GM21390 (cell line): Measurements from ENCODE around the gene GSG1L.

ENCODE experiments used
- ATAC-seq: cut with Tn5 transposase; IDR thresholded peaks from one replicate; pipeline ENCODE4 v1.9.1; 2021; ENCODE audit not compliant: unreplicated experiment

GSG1L gene

DNA sequence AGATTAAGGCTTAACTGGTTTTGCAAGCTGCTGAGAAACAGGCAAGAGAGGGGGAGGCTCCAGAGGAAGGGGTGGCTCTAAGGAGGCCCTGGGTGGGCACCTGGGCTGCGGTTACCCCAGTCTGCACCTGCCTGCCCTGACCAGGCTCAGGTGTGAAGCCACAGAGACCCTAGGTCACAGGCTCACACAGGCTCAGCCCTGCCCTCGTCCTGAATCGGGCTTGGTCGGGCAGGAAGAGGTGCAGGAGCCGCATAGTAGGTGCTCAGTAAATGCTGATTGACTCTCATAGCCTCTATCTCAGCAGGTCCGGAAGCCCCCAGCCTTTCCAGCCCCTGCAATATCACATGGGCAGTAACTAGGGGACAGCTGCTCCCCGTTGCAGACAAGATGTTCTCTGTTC lies 203.4 kb downstream of the GSG1L start:
- ATAC-seq: no peak

DNA sequence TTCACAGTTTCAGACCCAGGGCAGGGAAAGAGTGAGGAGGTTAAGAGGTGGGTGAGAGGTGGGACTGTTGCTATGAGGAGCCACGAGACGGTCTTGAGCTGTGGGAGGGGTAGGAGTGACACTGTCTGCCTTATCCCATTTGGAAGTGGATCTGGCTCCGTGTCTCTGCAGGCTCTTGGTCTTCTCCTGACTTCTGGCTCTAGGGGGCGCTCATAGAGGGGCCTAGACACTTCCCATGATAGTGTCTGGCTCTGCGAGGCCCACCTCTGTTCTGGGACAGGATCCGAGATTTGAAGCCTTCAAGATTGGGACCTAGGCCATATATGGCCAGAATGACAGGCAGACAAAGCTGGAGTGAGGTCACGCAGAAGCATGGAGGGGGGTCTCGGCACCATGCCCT lies 204.5 kb downstream of the GSG1L start:
- no peak for ATAC-seq

DNA sequence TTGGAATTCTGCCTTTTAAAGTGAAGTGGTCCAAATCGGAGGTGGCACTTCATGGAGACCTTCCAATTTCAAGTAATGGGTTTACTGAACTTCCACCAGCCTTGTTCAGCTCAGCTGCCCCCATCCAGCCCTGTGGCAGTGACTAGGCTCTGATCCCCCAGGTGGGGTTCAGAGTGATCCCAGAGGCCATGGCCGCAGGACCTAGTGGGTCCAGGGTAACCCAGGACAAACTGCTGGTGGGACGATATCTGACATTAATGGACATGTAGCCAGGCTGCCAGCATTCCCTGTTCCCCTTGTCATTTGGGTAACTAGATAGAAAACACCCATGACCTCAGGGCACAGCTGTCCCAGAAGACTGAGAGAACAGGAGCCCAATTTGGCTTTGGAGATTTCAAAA lies 209.9 kb downstream of the GSG1L start:
- no peak for ATAC-seq

DNA sequence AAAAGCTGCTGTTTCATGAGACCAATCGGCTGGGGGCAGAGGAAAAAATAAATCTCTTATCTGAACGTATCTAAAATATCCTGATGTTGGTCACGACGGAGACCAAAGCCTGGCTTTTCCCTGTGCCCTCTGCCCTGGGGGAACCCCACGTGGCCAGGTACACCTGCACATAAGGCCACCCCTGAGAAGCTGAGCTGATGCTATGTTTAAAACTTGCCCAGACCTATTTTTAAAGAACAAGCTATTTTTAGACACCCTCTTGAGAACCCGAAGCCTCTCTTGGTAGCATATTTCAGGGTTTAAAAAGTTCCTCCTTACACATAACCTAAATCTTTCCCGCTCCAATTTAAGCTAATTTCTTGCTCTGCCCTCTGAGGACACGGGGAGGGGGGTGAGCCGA lies 210.4 kb downstream of the GSG1L start:
- no peak for ATAC-seq

DNA sequence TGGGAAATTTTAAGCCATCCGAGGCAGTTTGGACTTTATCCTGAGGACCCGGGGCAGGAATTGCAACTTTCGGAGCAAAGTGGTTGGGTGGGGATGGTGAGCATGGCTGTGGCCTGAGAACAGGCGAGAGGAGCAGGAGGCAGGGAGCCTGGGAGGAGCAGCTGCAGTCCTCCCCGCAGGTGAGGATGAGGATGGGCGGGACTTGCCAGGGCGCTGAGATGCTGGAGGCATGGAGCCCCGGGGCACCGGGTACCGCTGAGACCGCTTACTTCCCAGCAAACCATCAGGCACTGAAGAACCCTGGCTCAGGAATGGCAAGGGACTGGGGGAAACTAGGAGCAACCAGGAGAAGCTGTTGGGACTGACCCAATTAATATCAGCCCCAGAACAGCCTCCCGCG lies 210.8 kb downstream of the GSG1L start:
- ATAC-seq: no peak

DNA sequence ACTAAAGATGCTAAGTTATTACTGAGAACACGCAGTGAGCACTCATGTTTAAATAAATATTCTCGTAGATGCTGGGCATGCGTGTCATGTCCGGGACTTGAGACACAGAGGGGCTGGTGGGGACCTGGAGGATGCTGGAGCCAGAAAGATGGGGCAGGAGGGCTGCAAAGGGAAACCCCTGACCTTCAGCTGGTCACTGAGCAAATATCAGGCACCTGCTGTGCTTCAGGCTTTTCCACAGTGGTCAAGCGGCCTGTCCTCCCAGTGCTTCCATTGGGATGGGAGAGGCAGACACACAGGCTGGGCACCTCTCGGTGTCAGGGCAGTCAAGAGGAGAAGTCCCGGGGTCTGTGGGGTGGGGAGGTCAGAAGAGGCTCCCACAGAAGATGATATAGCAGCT lies 211.4 kb downstream of the GSG1L start:
- ATAC-seq: no peak

DNA sequence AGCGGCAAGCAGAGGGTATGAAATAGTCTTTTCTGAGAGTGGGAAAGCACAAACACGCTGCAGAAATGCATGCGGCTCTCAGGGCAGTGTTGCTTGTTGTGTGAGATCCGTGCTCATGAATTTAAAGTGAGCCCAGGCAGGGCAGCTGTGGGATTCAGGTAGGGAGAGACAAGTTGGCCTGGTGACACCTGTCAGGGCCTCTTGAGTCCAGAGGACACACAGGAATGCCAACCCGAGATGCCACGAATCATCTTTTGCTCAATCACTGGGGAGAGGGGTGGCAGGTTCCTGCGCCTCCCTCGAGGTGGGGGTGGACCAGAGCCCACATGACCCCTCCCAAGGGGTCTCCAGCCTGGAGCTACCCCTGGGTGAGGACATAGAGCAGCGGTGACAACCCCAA lies 211.9 kb downstream of the GSG1L start:
- no peak for ATAC-seq

DNA sequence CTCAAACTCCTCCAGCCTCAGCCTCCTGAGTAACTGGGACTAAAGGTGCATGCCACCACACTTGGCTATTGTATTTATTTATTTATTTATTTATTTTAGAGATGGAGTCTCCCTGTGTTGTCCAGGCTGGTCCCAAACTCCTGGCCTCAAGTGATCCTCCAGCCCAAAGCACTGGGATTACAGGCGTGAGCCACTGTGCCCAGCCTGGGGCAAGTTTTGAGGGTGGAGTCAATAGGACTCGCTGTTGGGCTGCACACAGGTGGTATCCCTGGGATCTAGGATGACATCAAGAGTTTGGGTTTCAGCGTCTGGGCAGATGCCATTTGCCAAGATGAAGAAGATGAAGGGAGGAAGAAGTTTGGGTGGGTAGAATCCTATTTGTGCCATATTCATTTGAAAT lies 213.9 kb downstream of the GSG1L start:
- ATAC-seq: no peak

DNA sequence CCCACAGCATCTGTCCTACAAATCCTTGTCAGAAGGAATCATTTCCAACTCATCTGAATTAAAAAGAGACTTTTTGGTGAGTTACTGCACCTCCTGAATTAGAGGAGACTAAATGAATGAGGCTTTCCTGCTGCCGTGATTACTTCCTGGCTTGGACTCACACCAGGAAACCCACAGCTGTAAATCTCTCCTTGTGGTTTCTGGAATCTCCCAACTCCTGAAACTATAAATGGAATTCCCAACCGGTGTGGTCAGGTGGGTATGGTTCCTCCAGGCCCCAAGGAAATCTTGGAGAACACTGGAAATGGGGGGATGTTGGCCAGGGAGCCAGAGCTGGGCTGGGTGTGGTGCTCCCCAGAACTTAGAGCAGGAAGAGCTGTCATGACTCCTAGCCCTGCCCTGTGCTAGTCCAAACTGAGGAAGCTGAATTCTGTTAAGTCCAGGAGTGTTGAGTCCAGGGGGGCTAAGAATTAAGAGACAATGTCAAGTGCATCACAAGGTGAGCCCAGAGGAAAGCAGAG lies 216.4 kb downstream of the GSG1L start:
- no peak for ATAC-seq

DNA sequence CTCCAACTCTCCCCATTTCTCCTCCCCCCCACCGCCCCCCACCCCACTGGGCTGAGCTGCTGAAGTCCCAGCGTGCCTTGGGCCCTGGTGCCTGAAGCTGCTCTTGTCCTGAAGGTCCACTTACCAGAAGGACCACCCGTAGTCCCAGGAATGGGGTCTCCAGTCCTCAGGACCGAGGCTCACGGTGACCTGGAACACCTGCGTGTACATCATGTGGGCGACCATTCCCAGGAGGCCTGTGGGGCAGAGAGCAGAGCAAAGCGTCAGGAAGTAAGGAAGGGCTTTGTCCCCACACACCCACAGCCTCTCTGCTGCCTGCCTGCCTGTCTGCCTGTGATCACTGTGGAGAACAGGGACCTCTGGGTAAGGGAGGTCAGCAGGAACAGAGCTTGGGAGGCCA lies 218.7 kb downstream of the GSG1L start:
- no peak for ATAC-seq

DNA sequence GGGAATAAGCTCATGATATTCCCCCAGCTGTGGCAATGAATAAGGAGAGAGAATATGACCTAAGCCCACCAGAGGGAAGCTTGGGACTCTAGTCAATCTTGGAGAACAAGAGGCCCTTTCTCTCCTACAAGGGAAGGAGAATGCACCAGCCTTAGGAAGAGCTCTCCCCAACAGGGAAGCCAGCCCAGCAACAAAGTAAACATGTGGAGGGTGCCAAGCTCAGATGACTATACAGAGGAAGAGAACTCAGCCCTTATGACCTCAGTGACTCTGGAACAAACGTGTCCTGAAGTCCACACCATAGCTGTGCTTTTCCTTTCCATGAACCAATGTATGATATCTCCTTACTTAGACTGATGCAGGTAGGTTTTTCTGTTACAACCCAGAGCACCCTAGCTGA lies 219.7 kb downstream of the GSG1L start:
- ATAC-seq: no peak

DNA sequence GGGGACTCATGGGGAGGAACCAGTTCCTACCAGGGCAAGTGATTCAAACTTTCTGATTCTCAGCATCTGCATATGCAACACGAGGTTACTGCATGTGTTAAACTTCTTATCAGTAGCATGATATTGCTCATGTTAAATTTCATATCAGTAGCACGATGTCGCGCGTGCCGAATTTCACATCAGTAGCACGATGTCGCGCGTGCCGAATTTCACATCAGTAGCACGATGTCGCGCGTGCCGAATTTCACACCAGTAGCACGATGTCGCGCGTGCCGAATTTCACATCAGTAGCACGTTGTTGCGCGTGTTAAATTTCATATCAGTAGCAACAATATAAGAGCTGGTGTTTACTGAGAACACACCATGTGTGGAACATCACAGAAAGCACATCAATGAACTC lies 221.6 kb downstream of the GSG1L start:
- ATAC-seq: no peak

DNA sequence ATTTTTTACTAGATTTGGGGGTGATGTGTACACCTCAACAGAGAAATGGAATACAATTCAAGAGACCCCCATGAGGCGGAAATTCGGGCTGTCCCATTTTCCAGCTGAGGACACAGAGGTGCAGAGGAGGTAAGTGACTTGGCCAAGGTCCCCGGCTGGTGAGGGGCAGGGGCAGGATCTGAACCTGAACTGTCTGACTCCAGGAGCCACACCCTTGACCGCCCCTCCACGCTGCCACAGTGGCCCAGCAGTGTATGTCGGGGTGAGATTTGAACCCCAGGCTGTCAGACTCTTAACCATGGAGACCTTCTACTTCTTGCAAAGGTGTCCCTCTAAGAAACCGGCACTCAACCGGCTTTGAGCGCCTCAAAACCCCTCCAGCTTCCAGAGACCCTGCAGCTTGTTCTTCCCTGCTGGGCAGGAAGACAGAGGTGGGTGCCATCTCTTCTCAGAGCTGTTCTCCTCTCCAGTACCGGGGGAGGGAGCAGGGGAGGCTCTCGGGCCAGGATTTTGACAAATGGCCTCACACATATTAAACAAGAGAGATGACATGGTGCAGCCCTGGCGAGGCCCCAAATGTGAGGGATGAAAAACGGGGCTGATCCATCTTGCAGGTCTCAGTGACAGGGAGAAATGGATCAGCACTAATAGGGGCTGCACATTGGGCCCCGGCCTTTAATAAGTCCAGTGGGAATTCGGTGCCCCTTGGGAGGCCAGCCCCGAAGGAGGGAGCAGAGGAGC lies 222.3 kb downstream of the GSG1L start:
- no peak for ATAC-seq

DNA sequence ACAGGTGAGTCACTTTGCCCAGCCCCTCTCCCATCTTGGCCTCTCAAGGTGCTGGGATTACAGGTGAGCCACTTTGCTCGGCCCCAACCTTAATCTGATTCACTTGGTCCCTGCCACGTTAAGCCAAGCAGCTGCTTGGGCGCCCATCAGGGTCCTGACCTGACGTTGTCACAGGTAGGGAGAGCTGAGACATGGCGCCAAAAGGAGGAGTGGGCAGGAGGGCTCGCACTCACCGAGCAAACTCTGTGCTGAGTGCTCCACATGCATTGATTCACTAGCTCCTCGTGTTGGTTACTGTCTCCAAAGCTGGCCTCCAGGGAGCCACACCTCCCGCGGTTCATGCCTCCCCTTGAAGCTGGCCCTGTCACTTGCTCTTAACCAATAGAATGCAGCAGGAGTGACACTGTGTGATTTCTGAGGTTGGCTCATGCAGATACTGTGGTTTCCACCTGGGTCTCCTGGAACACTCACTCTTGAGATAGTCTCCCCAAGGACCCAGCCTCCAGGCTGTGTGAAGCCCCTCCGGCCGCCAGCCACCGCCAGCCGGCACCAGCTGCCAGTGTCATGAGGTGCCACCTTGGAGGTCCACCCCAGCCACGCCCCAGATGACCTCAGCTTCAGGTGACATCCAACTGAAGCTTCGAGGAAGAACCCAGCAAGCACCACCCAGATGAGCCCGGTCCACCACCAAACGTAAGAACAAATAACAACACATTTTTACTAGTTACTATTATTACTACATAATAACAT lies 223.0 kb downstream of the GSG1L start:
- ATAC-seq: no peak

DNA sequence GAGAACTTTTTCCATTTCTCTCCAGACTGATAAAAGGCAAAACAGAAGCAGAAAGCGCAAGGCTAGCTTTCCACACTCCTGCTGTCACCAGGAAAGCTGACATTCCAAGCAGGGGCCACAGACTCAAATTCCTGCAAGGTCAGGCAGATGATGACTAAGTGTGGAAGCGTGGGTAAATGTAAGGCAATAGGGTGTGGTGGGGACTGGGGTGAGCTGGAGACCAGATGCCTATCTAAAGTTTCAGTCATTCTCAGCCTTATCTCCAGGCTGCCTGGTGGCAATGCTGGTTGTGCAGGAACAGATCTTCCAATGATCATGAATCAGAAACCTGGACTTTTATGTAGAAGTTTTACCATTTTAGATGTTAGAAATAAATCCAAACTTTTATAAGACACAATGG lies 224.1 kb downstream of the GSG1L start:
- no peak for ATAC-seq

DNA sequence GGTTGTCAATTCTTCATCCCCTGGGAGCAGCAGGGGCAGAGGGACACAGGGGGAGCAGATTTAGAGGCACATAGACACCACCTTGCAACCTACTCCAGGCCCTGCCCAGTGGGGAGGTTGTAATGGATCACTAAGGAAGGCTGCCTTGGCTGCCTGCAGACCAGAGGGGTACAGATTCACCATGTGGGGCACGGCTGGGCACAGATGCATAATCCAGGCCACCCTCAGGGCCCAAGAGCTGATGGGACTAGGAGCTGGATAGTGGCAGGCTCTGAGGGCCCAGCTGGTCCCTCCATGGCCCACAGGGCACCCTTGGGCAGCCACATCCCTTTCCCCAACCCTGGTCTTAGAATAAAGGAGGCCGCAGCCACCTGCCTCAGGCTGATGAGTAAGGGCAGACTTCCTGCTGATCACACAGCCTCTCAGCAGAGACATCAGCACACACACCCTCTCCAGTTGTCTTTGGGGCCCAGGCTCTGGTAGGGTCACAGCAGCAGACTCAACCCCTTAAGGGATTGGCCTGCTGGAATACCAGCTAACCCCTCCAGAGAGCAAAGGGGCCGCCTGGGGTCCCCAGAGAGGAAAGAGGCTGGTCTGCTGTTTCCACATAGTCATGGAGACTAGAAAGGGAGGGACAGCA lies 224.9 kb downstream of the GSG1L start:
- no peak for ATAC-seq

DNA sequence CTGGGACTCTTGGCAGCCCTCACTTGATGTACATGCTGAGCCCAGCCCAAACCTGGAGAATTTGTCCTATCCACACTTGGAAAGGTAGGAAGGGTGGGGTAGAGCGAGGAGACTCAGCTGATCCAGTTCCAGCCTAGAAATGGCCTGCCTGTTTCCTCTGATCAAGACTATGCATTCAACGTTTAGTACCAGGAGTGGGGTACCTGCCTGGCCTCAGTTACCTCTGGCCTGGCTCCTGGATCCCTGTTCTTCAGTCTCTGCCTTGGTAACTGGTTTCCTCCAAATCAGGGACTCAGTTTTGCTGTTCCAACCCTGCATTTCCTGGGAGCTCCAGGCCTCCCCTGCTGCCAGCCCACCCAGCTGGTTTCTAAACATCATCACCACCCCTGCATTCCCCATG lies 233.5 kb downstream of the GSG1L start:
- ATAC-seq: no peak

DNA sequence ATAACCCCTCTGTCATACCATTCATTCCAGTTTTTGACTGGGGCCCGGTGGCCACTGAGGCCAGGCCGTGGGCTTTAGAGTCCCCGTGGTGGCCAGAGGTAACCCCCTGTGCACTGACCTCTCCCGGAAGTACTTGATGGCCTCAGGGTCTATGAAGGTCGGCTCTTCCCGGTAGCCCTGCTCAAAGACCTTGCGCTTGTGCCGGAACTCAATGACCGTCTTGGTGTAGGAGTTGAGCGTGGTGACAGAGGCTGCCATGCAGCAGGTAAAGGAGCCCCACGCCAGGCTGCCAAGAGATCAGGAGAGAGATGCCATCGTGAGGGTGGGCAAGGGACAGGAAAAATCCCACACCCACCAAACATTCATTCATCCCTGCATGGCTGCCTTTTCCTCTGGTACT lies 234.8 kb downstream of the GSG1L start:
- no peak for ATAC-seq

DNA sequence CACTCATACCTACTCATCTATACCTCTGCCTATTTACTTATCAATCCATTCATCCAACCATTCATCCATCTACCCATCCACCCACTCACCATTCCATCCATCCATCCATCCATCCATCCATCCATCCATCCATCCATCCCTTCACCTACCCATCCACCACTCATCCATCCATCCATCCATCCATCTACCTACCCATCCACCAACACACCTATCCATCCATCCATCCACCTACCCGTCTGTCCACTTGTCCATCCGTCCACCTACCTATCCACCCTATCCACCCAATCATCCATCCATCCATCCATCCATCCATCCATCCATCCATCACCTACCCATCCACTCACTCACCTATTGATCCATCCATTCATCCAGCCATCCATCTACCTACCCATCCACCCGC lies 235.7 kb downstream of the GSG1L start:
- ATAC-seq: no peak

DNA sequence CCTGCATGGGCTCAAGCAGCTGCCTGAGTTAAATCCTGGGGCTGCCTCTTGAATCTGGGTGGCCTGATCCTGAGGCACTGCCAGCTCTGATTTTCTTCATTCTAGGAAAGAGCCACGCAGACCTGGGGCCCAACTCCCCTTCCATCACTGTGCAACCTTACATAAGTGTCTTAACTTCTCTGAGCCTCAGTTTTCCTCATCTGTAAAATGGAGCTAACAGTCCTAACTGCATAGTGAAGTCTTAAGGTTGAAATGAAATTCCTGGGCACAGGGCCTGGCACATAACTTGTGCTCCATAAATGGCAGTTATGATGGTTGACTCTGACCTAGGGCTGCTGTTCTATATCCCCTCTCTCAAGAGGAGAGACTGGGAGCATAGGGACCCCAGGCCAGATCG lies 236.6 kb downstream of the GSG1L start:
- no peak for ATAC-seq

DNA sequence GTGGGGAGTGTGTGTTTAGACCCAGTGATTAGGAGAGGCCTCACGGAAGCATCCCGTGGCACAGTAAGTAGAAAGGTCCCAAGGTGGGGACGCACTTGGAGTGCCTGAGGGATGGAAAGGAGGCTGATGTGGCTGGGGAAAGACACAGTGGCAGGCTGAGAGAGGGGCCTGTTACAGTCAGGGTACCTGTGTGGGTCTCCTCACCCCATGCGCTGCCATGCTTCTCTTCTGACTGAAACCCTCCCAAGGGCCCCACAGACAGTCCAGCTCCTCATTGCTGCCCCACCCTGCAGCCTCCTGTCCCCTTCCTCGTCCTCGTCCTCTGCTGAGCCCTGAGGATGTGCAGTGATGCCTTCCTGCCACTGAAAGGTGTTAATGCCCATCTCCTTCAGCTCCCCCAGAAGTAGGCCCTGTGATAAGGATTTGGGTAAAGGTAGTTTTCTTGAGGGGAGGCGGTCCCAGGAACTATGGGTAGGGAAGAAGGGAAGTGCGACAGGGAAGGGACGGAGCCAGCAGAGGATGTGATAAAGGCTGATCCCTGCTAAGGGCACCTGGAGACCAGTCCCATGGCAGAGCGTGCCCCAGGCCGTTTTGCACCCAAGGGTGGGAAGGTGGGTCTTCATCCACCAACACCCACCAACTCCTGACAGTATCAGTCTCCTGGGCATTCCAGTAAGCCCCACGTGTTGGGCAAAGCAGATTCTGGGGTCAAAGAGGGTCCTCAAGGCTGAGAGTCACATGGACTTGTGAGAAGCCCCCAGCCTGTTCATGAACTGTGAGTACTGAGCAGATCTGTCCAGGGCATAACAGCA lies 237.2 kb downstream of the GSG1L start:
- ATAC-seq: no peak
